GM21381 (cell line): ENCODE data around the gene MESP1.
A peak's percentile ranks its signal among the peaks of the same experiment; 100 is the strongest.

Experiments used
- ATAC-seq: cut with Tn5 transposase; IDR thresholded peaks from one replicate; pipeline ENCODE4 v1.9.1; 2021; ENCODE audit warnings: mild to moderate bottlenecking, moderate library complexity; ENCODE audit not compliant: unreplicated experiment

Gene MESP1

DNA sequence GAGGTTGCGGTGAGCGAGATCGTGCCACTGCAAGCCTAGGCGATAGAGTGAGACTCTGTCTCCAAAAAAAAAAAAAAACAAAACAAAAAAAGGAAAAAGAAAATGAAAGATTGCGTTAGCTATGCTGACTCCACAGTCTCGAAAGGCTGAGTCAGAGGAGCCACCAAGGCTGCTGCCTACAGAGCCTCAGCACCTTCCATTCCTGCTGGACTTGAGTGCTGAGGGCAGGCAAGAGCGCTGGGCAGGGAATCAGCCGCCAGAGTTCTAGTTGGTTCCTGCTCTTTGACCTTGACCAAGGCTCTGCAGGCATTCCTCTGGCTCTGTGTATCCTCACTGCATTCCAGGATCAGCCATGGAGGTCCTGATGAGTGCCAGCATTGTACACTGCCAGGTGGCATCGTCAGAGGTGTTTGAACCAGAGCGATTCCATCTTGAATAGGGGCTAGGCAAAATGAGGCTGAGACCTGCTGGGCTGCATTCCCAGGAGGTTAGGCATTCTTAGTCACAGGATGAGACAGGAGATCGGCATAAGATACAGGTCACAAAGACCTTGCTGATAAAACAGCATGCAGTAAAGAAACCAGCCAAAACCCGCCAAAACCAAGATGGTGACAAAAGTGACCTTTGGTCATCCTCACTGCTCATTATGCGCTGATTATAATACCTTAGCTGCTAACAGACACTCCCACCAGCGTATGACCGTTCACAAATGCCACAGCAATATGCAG, 31.0 kb upstream of the MESP1 start:
- no peak for ATAC-seq

DNA sequence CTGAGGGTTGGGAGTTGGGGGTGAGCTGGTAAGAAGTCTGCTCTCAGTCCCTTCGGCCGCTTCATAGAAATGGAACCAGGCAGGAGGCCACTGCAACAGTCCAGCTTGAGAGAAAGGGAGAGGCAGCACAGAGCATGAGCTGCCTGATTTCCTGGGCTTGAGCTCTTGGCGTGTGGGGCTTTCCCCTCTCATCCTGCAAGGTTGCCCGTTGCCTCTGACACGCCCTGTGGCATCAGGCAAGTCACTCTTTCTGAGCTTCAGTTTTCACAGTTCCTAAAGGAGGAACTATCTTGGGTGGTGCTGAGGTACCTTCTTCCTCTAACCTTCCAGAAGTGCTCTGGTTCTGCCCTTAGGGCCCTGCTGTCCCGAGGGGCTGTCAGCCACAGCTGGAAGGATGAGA, 30.0 kb upstream of the MESP1 start:
- ATAC-seq: no peak

DNA sequence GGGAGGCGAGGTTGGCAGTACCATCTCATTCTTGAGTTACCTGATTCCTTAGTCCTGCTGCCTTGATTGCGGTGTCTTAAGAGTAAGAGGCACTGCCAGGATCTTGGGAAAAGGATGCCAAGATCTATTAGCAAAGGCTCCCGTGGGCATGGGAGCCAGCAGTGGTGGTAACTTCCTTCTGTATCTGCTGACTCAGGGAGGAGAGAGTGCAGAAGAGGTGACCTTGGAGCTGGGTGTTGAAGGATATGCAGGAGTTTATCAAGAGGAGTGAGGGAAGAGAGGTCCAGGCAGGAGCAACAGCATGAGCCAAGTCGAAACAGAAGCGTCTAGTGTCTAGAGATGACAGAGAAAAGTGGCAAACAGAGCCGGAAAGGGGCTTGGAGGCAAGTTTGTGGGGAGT, 29.6 kb upstream of the MESP1 start:
- ATAC-seq: no peak

DNA sequence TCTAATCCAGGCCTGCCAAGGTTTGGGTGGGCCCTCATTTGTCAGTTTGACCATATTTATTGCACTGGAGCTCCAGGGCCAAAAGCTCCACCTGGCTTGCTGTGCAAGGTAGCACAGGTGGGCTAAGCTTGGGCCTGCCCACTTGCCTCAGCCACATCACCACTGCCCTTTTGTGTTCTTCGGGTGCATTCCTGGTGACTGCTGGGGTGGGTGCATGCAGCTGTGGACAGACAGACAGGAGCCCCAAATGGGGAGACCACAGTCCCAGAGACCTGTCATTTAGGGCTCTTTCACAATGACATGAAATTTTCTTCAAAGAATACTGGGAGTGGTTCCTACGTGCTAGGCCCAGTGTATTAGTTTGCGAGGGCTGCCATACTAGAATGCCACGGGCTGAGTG, 27.8 kb upstream of the MESP1 start:
- ATAC-seq: no peak

DNA sequence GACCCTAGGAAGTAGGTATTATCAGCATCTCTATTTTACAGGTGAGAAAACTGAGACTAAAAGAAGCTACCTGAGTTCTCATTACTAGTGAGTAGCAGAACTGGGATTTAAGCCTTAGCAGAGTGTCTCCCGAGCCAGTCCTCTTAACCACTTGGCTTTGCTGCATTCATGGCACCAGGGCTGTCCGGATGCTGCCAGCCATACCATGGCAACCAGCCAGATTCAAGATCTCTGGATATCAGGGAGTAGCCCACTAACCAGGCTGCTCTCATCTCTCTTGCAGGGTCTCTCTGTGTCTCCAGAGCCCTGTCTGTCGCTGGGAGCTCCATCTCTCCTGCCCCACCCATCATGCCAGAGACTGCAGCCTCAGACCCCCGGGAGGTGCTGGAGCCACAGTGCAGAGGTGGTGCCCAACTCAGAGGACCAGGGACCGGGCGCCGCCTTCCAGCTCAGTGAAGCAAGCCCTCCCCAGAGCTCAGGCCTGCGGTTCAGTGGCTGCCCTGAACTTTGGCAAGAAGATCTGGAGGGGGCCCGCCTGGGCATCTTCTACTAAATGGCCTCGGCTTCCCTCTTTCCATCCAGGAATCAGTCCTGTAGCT, 26.8 kb upstream of the MESP1 start:
- ATAC-seq: no peak

DNA sequence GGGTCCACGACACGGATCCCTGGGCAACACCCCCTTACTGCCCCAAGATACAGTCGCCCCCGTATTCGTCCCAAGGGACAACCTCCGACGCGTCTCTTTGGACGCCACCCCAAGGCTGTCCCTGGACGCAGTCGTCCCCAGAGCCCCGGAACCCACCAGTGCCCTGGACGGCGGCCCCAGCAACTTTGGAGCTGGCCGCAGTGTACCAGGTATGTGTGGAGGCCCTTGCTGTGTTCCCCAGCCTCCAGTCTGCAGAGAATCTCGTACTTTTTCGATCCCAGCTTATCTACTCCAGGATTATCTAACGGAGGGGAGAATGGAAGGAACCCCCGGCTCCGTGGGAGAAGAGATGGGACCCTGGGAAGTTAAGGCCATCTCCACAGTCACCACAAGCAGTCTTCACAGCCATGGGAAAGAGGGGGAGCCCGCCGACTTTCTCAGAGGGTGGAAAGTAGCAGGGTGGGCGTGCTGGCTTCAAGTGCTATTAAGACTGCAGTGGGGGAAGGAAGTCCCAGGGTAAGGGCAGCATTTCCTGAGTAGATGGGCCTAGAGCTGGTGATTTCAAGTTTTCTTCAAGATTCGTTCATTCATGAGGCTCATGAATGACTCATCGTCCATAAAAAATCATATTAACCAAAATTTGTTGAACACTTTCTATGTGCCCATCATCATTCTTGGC, 26.2 kb upstream of the MESP1 start:
- no peak for ATAC-seq

DNA sequence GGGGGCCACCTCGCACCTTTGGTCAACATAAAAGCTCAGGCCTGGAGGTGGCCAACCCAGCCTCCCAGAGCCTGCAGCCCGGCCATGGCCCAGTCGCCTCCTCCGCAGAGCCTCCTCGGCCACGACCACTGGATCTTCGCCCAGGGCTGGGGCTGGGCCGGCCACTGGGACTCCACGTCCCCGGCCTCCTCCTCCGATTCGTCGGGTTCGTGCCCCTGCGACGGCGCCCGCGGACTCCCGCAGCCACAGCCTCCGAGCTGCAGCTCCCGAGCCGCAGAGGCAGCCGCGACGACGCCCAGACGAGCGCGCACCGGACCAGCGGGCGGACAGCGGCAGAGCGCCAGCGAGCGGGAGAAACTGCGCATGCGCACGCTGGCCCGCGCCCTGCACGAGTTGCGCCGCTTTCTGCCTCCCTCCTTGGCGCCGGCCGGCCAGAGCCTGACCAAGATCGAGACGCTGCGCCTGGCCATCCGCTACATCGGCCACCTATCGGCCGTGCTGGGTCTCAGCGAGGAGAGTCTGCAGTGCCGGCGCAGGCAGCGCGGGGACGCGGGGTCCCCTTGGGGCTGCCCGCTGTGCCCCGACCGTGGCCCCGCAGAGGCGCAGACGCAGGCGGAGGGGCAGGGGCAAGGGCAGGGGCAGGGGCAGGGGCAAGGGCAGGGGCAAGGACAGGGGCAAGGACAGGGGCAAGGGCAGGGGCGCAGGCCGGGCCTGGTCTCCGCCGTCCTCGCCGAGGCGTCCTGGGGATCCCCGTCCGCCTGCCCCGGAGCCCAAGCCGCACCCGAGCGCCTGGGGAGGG, 25.4 kb upstream of the MESP1 start, which contains the start of gene MESP2:
TSS of gene MESP2 (plus strand) at position 59 of the 799 bp plus-strand sequence. CDS start at position 85, 26 bp downstream.
- ATAC-seq: peak; percentile 66

DNA sequence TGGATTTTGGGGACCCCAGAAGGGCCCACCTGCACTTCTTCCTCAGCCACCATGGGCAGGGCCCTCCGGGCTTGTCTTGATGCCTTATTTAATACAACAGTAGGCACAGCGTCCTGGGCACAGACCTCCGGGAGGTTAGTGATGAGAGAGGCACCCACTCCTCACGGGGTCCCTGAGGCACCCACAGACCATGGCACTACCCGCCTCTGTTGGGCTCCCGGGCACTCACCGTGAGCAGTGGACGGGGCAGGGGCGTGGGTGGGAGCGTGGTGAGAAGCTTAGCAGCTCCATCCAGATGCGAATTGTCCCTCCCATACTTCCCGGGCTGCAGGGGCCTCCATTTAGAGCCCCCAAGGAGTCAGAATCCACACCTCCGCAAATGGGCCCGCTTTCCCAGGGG, 24.8 kb upstream of the MESP1 start:
- ATAC-seq: no peak

DNA sequence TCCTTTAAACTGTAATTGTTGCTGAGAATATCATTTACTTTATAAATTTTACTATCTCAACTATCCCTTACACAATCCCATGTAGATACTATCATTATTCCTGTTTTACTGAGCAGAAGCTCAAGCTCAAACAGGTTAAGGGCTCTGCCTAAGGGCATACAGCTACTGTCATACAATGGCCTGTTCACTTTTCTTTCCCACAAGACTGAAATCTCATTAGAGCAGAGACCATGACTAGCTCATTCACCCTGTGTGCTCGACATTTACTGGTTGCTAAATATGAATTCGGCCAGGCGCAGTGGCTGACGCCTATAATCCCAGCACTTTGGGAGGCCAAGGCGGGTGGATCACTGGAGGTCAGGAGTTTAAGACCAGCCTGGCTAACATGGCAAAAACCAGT, 23.4 kb upstream of the MESP1 start:
- no peak for ATAC-seq

DNA sequence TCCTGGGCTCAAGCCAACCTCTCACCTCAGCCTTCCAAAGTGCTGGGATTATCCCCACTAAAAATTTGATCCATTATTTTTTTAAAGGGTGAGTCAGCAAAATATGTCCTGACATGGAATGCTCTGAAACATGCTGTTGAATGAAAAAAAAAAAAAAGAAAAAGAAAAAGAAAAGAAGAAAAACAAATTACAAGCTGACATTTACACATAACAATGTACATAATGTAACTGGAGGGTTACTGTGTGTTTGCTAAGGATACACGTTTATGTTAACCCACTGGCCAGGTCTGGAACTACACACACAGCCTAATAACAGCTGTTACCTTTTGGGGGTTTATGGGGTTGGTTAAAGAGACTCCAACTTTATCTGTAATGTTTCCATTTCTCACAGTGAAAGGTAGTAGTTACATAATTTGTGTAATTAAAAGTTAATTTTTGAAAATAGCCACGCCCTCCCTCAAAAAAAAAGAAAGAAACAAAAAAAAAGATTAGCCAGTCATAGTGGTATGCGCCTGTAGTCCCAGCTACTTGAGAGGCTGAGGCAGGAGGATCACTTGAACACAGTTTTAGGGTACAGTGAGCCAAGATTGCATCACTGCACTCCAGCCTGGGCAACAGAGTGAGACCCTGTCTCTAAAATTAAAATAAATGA, 22.0 kb upstream of the MESP1 start:
- no peak for ATAC-seq

DNA sequence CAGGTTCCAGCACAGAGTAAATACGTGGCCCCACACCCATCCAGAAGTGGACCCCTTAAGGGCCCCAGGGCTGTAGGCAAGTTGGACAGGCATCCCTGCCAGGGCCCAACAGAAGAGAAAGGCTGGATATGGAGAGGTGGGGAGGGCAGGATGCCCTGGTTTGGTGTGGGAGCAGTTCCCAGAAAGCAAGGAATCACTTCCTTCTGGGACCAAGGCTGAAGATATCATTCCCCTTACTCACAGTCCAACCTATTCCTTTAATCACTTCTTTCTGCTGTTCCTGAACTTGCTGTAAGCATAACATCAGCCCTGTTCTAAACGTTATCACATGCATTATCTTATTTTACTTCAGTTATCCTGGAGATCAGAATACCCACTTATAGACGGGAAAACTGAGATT, 19.0 kb upstream of the MESP1 start:
- no peak for ATAC-seq

DNA sequence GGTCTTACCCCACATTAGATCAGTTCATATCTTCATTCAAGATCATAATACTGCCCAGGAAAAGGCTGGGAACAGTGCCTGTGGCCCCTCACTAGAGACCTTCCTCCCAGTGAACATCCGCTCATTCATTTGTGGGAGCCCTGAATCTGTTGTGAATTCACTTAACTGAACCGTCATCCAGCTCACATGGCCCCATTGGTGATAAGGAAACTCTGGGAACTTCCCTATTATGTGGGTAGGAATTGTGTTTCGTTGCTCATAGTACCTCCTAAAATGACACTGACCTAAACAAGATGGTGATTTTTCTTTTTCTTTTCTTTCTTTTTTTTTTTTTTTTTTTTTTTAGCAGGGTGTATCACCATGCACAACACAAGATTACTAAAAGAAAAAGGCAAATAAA, 18.3 kb upstream of the MESP1 start:
- ATAC-seq: no peak

DNA sequence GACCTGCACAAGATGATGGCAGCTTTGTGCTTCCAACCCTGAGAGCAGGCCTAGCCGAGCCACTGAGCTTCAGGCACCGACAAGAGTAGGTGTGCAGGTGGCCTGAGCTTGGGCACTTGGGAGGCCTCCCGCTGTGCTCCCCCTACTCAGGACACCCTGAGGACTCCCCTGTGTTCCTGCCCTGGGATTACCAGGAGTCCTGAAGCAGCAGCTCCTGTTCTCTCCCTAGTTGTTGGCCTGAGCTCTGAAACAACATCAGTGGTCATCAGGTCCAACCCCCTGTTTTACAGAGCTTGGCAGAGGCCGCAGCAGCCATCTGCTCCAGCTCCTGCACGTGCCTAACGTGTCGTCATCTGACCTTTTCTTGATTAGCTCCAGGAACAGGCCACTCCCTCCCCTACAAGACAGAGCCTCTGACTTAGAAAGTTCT, 17.0 kb upstream of the MESP1 start:
- ATAC-seq: no peak

DNA sequence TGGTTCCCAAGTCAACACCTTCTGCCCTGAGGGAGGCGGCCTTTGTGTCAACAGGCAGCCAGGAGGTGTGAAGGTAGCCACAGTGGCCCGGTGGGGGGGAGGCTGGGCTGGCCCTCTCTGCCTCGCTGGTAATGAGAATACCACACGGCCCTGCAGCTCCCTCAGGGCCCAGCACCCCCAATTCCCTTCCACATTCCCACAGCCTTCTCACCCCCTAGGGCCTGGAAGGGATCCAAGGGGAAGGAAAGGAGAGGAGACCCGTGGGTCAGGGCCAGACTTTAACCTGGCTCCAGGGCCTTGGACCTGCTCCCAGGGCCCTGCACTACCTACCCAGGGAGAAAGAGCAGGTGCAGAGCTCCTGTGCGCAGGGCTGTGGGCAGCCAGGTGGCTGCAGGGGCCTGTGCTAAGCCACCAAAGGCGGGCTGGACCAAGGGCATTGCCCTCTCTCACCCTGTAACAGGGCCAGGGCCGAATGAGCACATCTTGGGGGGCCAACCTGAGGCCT, 16.4 kb upstream of the MESP1 start:
- no peak for ATAC-seq

DNA sequence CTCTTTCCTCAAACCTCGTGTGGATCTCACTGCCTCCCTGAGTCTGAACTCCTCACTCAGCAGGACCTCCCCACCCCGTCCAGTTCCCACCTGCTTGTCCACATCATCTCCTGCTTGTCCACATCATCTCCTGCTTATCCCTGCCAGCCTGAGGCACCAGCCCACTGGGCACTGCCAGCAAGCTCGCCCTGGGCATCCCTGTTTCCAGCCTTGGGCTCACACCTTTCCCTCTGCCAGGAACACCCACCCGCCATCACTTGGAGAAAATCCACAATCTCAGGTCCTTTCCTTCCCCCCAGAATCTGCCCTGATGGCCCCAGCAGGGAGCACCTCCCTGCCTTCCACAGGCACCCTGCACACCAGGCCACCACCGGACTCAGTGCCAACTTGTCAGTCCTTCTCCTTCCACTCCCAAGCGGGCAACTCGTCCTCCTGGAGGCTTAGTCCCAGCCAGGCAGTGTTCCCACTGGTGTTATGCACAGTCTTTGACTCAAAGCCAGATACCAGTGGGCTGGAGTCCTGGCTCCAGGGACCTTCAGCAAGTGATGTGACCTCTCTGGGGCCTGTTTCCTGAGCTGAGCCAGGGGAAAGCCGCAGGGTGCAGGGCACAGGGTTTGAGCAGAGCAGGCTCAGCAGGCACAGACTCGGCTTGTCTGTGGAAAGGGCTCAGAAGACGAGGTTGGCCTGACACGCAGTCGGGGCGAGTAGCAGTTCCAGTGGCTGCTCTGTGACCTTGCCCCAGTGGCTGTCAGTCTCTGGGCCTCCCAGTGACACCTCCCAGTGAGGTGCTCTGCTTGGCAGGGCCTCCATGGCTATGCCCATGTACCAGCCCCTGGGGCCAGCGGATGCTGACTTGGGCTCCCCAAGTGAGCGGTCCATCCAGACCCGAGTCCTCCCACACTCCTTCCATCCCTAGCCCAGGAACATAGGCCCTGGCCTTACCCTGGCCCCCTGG, 15.6 kb upstream of the MESP1 start:
- ATAC-seq: no peak

DNA sequence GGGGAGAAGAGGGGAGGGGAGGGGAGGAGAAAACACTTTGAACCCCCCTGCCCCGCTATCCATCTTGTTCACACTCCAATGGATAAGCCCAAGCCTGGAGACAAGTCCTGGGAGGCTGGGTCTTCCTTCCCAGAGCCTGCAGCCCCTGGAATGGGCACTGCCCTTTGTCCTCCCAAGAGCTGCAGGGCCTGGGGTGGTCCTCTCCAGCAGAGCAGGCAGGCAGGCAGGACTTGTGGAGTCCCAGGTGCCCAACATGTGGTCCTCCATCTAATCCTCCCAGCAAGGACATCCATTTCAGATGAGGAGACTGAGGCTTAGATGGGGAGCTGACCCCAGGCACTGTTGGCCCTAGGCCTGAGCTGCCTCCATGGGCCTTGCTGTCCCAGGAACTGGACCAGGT, 14.6 kb upstream of the MESP1 start:
- ATAC-seq: no peak

DNA sequence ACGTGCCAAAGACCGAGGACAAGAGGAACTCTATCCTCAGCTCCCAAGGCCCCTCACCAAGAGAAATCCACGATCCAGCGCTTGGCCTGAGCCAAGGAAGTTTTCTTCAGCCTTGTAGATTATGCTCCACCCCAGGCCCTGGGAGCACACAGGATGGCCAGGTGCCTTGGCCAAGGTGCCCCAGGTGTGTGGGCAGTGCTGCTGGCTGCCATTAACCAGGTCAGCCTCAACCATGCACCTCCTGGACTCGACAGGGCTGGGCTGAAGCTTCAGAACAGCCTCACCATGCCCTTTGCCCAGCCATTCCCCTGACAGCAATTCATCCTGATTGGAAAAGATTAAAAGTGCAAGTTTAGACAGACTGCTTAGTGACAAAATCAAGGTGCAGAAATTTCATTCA, 10.9 kb upstream of the MESP1 start:
- no peak for ATAC-seq

DNA sequence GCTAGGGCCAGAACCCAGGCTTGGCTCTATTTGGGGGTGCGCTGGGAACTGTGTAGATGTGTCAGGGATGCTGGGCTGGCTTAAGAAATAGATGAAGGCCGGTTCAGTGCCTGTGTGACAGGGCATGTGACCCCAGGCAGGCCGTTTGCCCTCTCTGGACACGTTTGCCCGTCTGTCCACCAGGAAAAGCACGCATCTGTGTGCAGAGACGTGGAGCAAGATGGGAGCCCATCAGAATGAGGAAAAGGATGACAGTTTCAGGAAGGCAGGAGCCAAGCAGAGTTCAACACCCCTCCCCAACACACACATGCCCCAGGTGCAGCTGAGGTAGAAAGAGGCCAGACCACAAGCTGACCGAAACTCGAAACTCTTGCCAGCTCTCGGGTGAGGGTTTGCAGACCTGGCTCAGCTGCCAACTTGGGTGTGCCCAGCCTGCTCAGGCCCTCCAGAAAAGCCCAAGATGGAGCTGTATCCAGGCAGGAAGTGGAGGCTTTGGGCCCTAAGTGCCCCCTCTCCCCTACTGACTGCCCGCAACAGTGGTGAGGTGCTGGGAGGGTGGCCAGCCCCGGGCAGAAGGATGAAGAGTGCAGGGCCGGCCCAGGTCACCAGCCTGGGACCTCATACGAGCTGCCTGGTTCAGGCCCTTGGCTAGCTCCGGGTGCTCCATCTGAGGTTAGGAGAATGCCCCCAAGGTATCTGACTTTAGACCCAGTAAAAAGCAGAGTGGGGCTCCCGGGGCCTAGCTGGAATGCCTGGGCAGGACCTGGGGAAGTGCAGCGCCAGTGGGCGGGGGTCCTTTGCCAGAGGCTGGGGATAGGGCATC, 10.2 kb upstream of the MESP1 start:
- ATAC-seq: no peak
